SIG-M5 treated with dmso at 0.1 percent for 504 hours (cell line): ENCODE measurements around the gene OGFOD3.

Experiments used
- DNase-seq: peaks from one replicate; lab custom pipeline; 2025; ENCODE audit not compliant: unreplicated experiment; lab: John Stamatoyannopoulos, UW

Gene OGFOD3

GRCh38 chr17:82408938-82409318 is 9.5 kb downstream of the OGFOD3 start:
- no peak for DNase-seq

GRCh38 chr17:82408288-82408937 is 10.0 kb downstream of the OGFOD3 start:
- DNase-seq: no peak

- DNase-seq: no peak
Measured at GRCh38 chr17:82407255-82407654, 11.1 kb downstream of the OGFOD3 start.

GRCh38 chr17:82406131-82406671 is 12.2 kb downstream of the OGFOD3 start:
- DNase-seq: no peak

- no peak for DNase-seq
Measured at GRCh38 chr17:82405051-82405450, 13.3 kb downstream of the OGFOD3 start.

GRCh38 chr17:82403662-82404660 is 14.4 kb downstream of the OGFOD3 start:
- DNase-seq: no peak

- no peak for DNase-seq
Measured at GRCh38 chr17:82402865-82403264, 15.5 kb downstream of the OGFOD3 start.

GRCh38 chr17:82400830-82401229 is 17.6 kb downstream of the OGFOD3 start:
- peak; percentile 90 for DNase-seq

- peak; percentile 87 for DNase-seq
Measured at GRCh38 chr17:82400206-82400605, 18.2 kb downstream of the OGFOD3 start.

- DNase-seq: no peak
Measured at GRCh38 chr17:82399601-82400101, 18.7 kb downstream of the OGFOD3 start.

GRCh38 chr17:82399041-82399441 is 19.3 kb downstream of the OGFOD3 start:
- no peak for DNase-seq

GRCh38 chr17:82397449-82398335 is 20.7 kb downstream of the OGFOD3 start:
- DNase-seq: no peak

GRCh38 chr17:82396601-82397435 is 21.6 kb downstream of the OGFOD3 start:
- DNase-seq: no peak

GRCh38 chr17:82394278-82394677 is 24.1 kb downstream of the OGFOD3 start:
- no peak for DNase-seq

- no peak for DNase-seq
Measured at GRCh38 chr17:82392941-82393340, 25.4 kb downstream of the OGFOD3 start.

- no peak for DNase-seq
Measured at GRCh38 chr17:82392209-82392920, 26.0 kb downstream of the OGFOD3 start.

- DNase-seq: no peak
Measured at GRCh38 chr17:82391496-82392066, 26.8 kb downstream of the OGFOD3 start.

- DNase-seq: no peak
Measured at GRCh38 chr17:82390860-82391435, 27.4 kb downstream of the OGFOD3 start.
